Skeletal muscle satellite cell (primary cell): ENCODE results near the gene HLCS.
A peak's percentile ranks its signal among the peaks of the same experiment; 100 is the strongest.

Experiments
- H3K27me3 ChIP-seq: 2 replicates; pipeline ENCODE4 v1.7.0; 2013; ENCODE audit warnings: low read length; ENCODE audit not compliant: control insufficient read depth, insufficient read depth
- H3K36me3 ChIP-seq: 2 replicates; pipeline ENCODE4 v1.7.0; 2013; ENCODE audit warnings: mild to moderate bottlenecking, control low read depth, low read length; ENCODE audit not compliant: insufficient read depth
- H3K4me1 ChIP-seq: 2 replicates; pipeline ENCODE4 v1.7.0; 2013; ENCODE audit warnings: low read length; ENCODE audit not compliant: control insufficient read depth, insufficient read depth
- H3K4me2 ChIP-seq: 2 replicates; pipeline ENCODE4 v1.7.0; 2013; ENCODE audit warnings: mild to moderate bottlenecking, low read length
- H3K4me3 ChIP-seq: 2 replicates; pipeline ENCODE4 v1.7.0; 2013; ENCODE audit warnings: low read length
- H3K9ac ChIP-seq: 2 replicates; pipeline ENCODE4 v1.7.0; 2013; ENCODE audit warnings: mild to moderate bottlenecking, low read depth, low read length, moderate library complexity
- H3K9me3 ChIP-seq: replicated peaks from 2 replicates; pipeline ENCODE4 v1.7.0; 2013; ENCODE audit warnings: mild to moderate bottlenecking, control low read depth, low read length

Gene HLCS

DNA sequence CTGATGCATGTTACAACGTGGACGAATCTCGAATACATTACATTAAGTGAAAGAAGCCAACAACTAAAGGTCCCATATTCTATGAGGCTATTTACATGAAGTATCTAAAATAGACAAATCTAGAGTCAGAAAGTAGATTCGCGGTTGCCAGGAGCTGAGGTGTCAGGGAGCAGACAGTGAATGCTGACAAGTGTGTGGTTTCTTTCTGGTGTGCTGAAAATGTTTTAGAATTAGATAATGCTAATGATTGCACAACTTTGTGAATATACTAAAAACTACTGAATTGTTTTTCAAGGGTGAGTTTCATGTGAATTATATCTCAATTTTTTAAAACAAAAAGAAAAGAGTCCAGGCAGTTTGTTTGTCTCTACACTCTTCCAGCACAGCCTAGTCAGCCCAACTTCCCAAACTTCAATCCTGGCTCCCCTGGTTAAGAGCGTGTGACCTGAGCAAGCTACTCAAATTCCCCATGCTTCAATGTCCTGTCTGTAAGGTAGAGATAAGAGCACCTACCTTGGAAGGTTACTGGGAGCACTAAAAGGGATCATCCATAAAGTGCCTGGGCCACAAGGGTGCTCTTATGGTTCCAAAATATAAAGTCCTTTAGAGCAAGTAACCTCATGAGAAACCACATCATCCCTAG lies 20.9 kb downstream of the HLCS start:
- no peak overlapping the region for H3K9ac ChIP-seq
- peaks cover 22% of the 10 kb centered on the region for H3K36me3 ChIP-seq
- no peaks in the 10 kb centered on the region for H3K27me3 ChIP-seq
- H3K4me1 ChIP-seq = no peaks in the 10 kb centered on the region
- no peak overlapping the region for H3K4me2 ChIP-seq
- no peaks in the 10 kb centered on the region for H3K9me3 ChIP-seq
- H3K4me3 ChIP-seq = no peak overlapping the region

DNA sequence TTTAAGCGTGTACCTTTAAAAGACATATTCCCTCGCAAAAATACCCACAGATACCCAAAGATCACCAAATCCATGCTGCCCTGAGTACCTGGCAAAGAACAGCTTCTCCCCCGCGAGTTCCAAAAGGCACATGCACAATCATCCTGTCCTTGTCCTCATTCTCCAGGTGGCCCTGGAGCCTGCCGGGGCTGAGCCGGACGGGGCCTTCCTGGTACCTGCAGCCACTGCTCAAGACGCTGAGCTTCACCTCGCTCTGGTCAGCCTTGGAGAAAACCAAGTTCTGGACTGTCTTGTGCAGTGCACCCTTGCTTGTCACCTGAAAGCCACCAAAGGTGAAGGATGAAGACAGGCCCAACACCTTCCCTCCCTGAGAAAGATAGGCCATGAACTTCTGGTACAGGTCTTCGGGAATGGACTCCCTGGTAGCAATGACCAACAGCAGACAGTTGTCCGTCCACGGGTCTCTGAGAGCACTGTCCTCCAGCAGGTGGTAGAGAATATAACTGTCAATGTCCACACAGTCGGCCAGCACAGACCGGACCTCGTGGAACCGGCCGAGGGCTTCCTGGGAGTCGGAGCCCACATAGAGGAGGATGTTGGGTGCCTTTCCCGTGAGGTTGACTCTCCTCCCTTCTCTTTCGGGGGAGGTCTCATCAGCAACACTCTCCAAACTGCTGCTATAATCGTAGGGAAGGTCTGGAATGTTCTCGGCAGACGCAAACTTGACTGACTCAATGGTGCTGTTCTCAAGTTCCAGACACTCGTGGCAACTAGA lies 29.9 kb downstream of the HLCS start:
- H3K4me2 ChIP-seq = no peak overlapping the region
- no peaks in the 10 kb centered on the region for H3K9me3 ChIP-seq
- H3K9ac ChIP-seq = no peak overlapping the region
- peaks cover 37% of the 10 kb centered on the region for H3K36me3 ChIP-seq
- no peaks in the 10 kb centered on the region for H3K27me3 ChIP-seq
- H3K4me1 ChIP-seq = no peaks in the 10 kb centered on the region
- no peak overlapping the region for H3K4me3 ChIP-seq

DNA sequence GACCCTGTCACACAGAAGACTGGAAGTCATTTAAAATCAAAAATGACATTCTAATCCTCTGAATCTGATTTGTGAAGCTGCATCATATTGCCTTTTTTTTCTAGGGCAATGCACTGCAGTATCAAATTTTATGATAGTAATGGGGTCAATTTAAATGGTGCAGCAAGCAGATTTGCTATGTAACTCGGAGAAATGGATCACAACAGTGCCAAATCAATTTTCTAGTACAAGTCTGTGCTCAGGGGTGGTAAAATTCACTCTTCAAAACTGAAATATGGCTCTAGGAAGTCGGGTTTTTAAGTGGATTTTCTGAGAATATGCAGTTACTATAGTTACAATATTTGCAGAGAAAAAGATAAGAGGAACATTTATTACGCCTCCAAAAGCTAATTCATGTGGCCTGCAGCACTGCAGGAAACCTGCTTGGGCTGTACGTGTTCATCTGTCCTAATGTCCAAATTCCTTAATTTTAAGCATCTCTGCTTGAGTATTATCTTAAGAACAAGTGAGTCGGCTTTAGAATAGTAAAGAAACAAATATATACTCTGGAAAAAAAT lies 31.5 kb downstream of the HLCS start:
- H3K36me3 ChIP-seq = peaks cover 34% of the 10 kb centered on the region
- no peak overlapping the region for H3K4me2 ChIP-seq
- no peaks in the 10 kb centered on the region for H3K4me1 ChIP-seq
- H3K4me3 ChIP-seq = no peak overlapping the region
- H3K9ac ChIP-seq = no peak overlapping the region
- no peaks in the 10 kb centered on the region for H3K9me3 ChIP-seq
- H3K27me3 ChIP-seq = no peaks in the 10 kb centered on the region

DNA sequence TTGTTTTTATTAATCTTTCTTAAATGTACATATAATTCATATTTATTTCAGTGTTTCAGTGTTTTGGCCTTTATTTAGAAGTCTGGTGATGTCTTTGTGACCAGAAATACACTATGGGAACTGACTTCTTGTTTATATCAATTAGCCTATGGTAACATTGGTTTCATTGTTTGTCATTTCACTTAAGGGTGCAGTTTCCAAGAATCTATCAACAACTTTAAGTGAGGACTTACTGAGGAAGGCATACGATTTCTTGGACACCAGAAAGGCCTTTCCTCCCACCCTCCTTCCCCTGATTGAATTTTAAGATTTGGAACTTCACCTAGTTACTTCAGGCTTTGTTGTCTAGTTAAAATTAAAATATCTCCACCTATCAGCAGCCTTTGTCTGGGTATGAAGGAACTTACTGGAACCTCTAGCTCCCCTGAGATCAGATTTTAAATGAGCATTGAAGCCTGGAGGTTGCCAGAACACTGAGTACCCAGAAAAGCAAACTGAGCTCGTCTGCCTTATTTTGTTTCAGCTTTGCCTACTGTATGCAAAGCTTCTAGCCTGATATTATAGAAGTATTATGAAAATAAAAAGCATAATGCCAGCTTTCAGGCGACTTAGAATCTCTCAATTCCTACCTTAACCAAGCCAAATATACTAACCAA lies 34.2 kb downstream of the HLCS start:
- no peak overlapping the region for H3K4me2 ChIP-seq
- peaks cover 36% of the 10 kb centered on the region for H3K36me3 ChIP-seq
- no peak overlapping the region for H3K9ac ChIP-seq
- peaks cover 5% of the 10 kb centered on the region for H3K4me1 ChIP-seq
- no peak overlapping the region for H3K4me3 ChIP-seq
- H3K27me3 ChIP-seq = no peaks in the 10 kb centered on the region
- H3K9me3 ChIP-seq = no peaks in the 10 kb centered on the region

DNA sequence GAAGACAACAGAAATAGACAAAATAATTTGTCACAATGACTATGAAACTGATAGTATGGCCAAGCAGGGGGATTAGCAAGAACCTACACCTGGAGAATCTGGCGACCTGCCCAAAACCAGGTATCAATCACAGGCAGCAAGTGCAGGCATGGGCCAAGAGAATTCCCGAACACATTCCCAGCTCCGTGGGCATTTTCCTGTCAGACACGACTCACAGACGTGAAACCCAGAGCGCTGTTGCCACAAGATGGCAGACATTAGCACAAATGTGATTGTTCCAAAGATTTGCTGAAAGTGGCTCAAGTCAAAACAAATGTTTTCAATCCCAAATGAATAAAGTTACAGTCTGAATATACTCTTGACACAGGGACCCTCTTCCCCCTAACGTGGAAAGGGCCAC lies 36.8 kb downstream of the HLCS start:
- Histone ChIP-seq H3K4me3 (no peak overlapping the region), H3K36me3 (peaks cover 28% of the 10 kb centered on the region)

DNA sequence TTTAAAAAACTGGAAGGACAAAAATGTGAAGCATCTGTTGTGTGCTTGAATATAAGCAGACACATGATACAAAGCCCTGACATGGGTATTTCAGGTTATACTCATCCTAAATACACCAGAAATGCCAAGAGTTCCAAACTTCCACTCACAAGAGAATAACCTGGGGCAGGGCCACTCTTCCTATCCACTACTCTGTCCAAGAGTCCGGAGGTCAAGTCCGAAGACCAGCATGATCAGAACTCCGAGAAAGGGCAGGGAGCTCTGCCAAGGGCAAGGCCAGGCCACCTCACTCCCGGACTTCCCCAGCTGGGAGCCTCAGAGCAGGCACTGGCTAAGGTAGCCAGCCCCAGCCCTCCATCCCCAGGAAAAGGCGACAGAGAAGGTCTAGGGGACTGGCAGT lies 37.5 kb downstream of the HLCS start:
- no peak overlapping the region for H3K4me2 ChIP-seq
- peaks cover 5% of the 10 kb centered on the region for H3K4me1 ChIP-seq
- H3K36me3 ChIP-seq = peaks cover 27% of the 10 kb centered on the region
- no peak overlapping the region for H3K9ac ChIP-seq
- no peak overlapping the region for H3K4me3 ChIP-seq
- H3K9me3 ChIP-seq = no peaks in the 10 kb centered on the region
- no peaks in the 10 kb centered on the region for H3K27me3 ChIP-seq

More for the DNA sequence above, 36.8 kb downstream of the HLCS start:
- H3K9me3 ChIP-seq = no peaks in the 10 kb centered on the region
- H3K27me3 ChIP-seq = no peaks in the 10 kb centered on the region
- H3K4me2 ChIP-seq = no peak overlapping the region
- no peak overlapping the region for H3K9ac ChIP-seq
- H3K4me1 ChIP-seq = peaks cover 5% of the 10 kb centered on the region

DNA sequence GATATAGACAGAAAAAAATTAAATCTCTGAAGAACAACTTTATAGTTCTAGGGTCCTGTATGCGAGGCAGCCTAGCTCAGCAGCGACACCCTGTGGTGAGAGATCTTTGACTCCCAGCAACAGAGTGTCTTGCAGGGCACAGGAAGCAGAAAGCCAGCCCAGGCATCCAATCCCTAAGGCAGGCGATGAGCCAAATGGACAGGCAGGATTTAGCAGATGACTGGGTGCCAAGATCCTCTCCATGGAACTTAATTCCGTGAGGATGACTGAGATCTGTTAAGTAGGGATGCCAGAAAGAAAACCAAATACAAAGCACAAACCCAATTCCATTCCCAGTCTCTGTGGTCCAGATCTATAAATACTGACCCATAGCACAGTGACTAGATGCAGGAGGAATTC lies 38.8 kb downstream of the HLCS start:
- Histone ChIP-seq H3K9ac (peak overlapping the region; percentile 26), H3K27me3 (no peaks in the 10 kb centered on the region), H3K9me3 (no peaks in the 10 kb centered on the region), H3K36me3 (peaks cover 19% of the 10 kb centered on the region), H3K4me2 (peak overlapping the region; percentile 9), H3K4me3 (no peak overlapping the region), H3K4me1 (peaks cover 5% of the 10 kb centered on the region)

DNA sequence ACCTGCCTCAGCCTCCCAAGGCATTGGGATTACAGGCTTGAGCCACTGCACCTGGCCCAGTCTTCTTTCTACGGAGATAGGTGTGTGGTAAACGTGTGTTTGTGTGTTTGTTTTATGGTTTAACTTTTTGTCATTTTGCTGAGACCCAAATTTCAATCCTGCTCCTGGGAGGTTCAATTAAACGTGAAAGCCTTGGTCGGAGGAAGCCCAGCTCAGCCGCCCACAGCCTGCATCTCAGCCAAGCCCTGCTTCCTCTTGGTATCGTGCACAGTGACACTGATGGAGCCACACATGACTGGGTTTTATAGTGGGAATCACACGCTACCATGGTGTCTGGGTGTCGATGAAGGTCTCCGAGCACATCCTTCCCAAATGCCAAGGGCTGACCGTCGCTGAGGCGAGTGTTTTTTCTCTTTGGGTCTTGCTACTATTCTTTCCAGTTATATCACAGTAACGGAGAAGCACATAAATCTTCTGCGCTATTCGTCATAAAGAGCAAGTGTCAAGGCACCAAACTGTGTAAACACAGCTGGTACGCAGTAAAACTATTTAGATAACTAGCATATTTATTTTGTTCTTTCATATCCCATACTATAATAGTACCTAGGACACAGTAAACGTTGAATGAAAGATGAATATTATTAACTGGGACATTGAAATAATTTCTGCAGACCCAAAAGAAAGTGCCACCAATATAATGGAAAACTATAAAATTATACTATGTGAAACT lies 39.3 kb downstream of the HLCS start:
- no peaks in the 10 kb centered on the region for H3K9me3 ChIP-seq
- H3K9ac ChIP-seq = no peak overlapping the region
- no peak overlapping the region for H3K4me3 ChIP-seq
- H3K4me2 ChIP-seq = no peak overlapping the region
- H3K36me3 ChIP-seq = peaks cover 19% of the 10 kb centered on the region
- no peaks in the 10 kb centered on the region for H3K27me3 ChIP-seq
- H3K4me1 ChIP-seq = peaks cover 5% of the 10 kb centered on the region

DNA sequence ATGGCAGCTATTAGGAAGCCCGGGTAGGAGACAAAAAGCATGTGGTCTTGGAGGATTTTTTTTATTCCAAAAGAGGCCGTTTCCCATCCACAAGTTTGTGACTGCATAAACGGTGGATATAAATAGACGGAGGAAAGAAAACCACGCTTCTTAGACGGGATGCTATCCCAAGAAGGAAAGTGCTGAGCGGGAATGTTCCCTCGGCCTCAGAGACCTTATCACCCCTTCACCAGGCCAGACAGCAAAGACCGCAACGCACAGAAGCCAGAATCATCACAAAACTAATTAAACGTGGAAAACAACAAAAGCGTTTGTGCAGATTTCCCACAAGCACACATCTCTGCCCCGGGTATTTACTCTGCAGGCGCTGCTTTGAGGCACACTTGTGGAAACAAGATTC lies 43.2 kb downstream of the HLCS start:
- H3K4me2 ChIP-seq = no peak overlapping the region
- H3K9ac ChIP-seq = no peak overlapping the region
- no peaks in the 10 kb centered on the region for H3K27me3 ChIP-seq
- peaks cover 6% of the 10 kb centered on the region for H3K36me3 ChIP-seq
- no peaks in the 10 kb centered on the region for H3K9me3 ChIP-seq
- H3K4me3 ChIP-seq = no peak overlapping the region
- peaks cover 5% of the 10 kb centered on the region for H3K4me1 ChIP-seq

DNA sequence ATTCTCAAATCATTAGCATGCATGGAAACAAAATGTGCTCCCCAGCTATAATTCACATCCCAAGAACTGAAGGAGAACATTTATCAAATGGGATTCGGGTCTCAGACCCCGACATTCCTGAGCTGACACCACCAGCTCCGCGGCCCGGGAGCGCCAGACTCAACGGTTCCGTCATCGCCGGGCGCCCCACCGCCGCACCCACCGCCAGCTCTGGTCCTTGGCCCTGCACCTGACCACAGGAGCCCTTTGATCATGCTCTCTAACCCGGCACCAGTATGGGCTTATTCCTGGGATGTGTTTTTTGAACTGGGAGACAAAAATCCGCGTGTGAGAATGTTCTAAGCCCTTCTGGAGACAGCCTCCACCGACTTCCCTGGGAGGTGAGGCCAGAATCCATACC lies 43.6 kb downstream of the HLCS start:
- H3K4me2 ChIP-seq = no peak overlapping the region
- no peaks in the 10 kb centered on the region for H3K9me3 ChIP-seq
- H3K36me3 ChIP-seq = peaks cover 6% of the 10 kb centered on the region
- H3K4me3 ChIP-seq = no peak overlapping the region
- H3K4me1 ChIP-seq = peaks cover 2% of the 10 kb centered on the region
- H3K9ac ChIP-seq = no peak overlapping the region
- no peaks in the 10 kb centered on the region for H3K27me3 ChIP-seq

DNA sequence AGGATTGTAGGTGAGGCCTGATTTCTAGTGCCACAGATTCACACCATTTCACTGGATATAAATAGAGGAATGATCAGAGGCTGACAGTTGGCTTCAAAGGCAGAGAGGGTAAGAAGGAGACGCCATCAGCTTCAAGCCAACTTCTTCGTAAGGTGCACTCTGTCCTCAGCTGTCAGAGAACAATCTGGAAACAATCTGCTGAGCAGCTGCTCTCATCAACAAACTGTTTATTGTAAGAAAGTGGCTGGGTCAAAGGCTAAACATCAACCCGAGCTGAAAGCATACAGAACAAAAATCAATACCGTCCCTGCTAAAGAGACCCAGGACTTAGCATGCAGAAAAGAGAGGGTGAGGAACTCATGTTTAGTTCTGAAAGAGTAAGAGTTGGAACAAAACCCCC lies 48.2 kb downstream of the HLCS start:
- Histone ChIP-seq H3K4me2 (no peak overlapping the region), H3K36me3 (no peaks in the 10 kb centered on the region), H3K27me3 (no peaks in the 10 kb centered on the region), H3K4me3 (no peak overlapping the region), H3K4me1 (peaks cover 6% of the 10 kb centered on the region), H3K9me3 (no peaks in the 10 kb centered on the region), H3K9ac (no peak overlapping the region)
